Kidney (tissue), 14 donors: ENCODE measurements around the gene DGKI. TPM values are rescaled to one million over a fixed set of nuclear protein-coding genes. Genes with fewer than 3 reads are reported as not detected.

Experiments used
- DNase-seq, 5 donors: peaks; one replicate each; pipeline ENCODE4 v3.0.0-alpha.2; 2013 to 2020
- FAIRE-seq: peaks from 2 replicates; lab custom pipeline; 2012; peaks lifted over from hg19 to GRCh38; lab: Jason Lieb, UNC
- H3K27ac ChIP-seq, 2 donors: one replicate each; pipeline ENCODE4 v1.7.0; 2013; ENCODE audit warnings: low read depth in 2 of 2, low read length in 2 of 2, inconsistent platforms in 1 of 2
- H3K27me3 ChIP-seq: one replicate; pipeline ENCODE4 v1.7.1; 2013; ENCODE audit warnings: low read length, inconsistent platforms; ENCODE audit not compliant: control insufficient read depth, insufficient read depth
- H3K36me3 ChIP-seq, 3 donors: one replicate each; pipeline versions ENCODE4 v1.7.0 to v1.7.1; 2013; ENCODE audit warnings: low read length in 3 of 3, control low read depth in 1 of 3, inconsistent platforms in 1 of 3; ENCODE audit not compliant: insufficient read depth in 3 of 3, control insufficient read depth in 2 of 3
- H3K4me1 ChIP-seq, 3 donors: one replicate each; pipeline versions ENCODE4 v1.7.0 to v1.7.1; 2013; ENCODE audit warnings: low read length in 3 of 3, inconsistent platforms in 1 of 3, low read depth in 1 of 3; ENCODE audit not compliant: control insufficient read depth in 2 of 3, insufficient read depth in 2 of 3
- H3K4me3 ChIP-seq, 3 donors: one replicate each; pipeline versions ENCODE4 v1.7.0 to v1.8.1; 2013; ENCODE audit warnings: low read length in 3 of 3, control low read depth in 1 of 3, inconsistent platforms in 1 of 3
- H3K9ac ChIP-seq, 3 donors: one replicate each; pipeline versions ENCODE4 v1.7.0 to v1.7.1; 2013; ENCODE audit warnings: low read length in 3 of 3, control low read depth in 1 of 3, inconsistent platforms in 1 of 3
- H3K9me3 ChIP-seq, 3 donors: one replicate each; pipeline versions ENCODE4 v1.7.0 to v1.7.1; 2013; ENCODE audit warnings: low read length in 3 of 3, control low read depth in 1 of 3, inconsistent platforms in 1 of 3; ENCODE audit not compliant: control insufficient read depth in 2 of 3, insufficient read depth in 1 of 3
- intact Hi-C: fragments of 100-400 bp; cut with DNase I; formaldehyde crosslinking; loops from one replicate; pipeline ENCODE4 v1.11.1; 2022
- polyA plus RNA-seq: library from polyadenylated mRNA; stranded (reverse); fragments of 350-450 nt; fragmentation: Illumina TruSeq; extraction: RNeasy Lipid Tissue Mini Kit (QIAGEN cat#74804); gene quantifications from one replicate; pipeline ENCODE4 v1.2.3, GENCODE V29; 2014; ENCODE audit warnings: low read depth, low replicate concordance; ENCODE audit not compliant: insufficient read depth
- total RNA-seq: library from RNA; stranded (reverse); fragmentation: NEBNext Ultra II Directional; extraction: Animal tissue kit (Norgen Biotek cat#: 25700); gene quantifications from one replicate; pipeline ENCODE4 v1.2.1, GENCODE V29; 2021
- TF ChIP-seq, protein P1 (sequence below): IDR thresholded peaks from 3 replicates; pipeline ENCODE4 v1.5.1; 2012; ENCODE audit warnings: mild to moderate bottlenecking, moderate library complexity, borderline replicate concordance; ENCODE audit not compliant: insufficient read depth; ENCODE audit errors: extremely low read depth
- donor health status: control.
- donor health status: control.
- donor health status: control.
- donor health status: control.
- donor health status: control.
- donor health status: DM: yes; HTN: yes; CAD: no.
- donor health status: Normal renal cell carcinoma (clear cell type).

DGKI gene
- total and polyA plus RNA-seq, 2 donors from 2014 or later, result 1.3 to 2.5 TPM

DNA sequence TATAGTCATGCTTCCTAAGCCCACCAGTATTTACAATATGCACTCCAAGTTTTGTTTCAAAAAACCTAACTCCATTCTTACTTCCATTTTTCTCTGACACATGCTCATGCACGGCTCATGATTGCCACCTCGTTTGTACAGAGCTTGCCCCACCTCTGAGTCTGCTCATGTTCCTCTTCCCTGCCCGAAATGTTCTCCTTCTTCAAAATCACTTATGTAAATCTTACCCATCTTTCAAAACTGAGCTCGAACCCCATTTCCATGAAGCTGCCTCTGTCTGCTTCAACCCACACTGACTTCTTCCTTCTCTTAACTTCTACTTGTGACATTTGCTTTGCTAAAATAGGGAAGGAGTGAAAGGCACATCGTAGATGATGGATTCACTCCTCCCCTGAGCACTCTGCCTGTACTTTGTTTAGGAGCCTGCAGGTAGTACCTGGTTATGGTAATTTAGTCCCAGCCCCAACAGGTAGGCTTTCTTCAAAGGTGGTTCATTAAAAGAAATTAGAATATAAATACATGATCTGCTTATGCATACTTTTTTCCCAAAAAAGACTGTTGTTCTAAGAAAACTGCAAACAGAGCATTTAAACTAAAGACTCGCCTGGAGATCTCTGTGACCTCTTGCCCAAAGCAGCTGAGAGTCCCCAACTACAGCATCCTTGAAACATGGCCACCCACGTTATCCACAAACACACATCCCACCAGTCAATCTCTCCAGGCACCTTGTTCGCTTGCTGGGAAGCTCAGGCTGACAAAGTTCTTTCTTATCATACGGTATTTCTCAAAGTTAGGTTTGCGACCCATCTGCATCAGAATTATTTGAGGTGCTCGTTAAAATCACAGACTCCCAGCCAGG is 172.0 kb downstream of the DGKI start:
- Histone ChIP-seq H3K27me3 (no peaks in the 10 kb centered on the region), H3K4me1 (no peaks in the 10 kb centered on the region), H3K27ac (no peak overlapping the region), H3K9me3 (no peaks in the 10 kb centered on the region), H3K9ac (no peak overlapping the region), H3K36me3 (no peaks in the 10 kb centered on the region), H3K4me3 (no peak overlapping the region)
- DNase-seq, result no peak
- intact Hi-C loops, result no loop called here
- FAIRE-seq, result no peak
- TF ChIP-seq, protein P1, sequence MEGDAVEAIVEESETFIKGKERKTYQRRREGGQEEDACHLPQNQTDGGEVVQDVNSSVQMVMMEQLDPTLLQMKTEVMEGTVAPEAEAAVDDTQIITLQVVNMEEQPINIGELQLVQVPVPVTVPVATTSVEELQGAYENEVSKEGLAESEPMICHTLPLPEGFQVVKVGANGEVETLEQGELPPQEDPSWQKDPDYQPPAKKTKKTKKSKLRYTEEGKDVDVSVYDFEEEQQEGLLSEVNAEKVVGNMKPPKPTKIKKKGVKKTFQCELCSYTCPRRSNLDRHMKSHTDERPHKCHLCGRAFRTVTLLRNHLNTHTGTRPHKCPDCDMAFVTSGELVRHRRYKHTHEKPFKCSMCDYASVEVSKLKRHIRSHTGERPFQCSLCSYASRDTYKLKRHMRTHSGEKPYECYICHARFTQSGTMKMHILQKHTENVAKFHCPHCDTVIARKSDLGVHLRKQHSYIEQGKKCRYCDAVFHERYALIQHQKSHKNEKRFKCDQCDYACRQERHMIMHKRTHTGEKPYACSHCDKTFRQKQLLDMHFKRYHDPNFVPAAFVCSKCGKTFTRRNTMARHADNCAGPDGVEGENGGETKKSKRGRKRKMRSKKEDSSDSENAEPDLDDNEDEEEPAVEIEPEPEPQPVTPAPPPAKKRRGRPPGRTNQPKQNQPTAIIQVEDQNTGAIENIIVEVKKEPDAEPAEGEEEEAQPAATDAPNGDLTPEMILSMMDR, result no peak

DNA sequence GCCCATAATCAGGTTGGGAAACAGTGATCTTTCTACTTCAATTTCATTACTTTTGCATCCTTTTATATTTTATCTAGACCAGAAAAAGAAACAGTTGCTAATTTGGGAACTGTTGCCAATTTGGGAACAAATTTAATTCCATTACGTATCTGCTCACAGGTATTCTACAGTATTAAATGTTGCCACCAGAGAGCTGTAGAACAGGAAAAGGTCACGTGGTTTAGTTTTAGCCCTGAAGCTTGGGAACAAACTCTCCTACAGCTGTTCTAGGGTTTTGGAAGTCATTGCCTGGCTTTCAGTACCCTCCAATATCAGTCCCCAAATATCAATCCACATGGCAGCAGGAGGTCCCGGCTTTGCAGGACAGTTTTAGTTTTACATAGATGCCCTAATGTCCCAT is 172.7 kb downstream of the DGKI start:
- no peak overlapping the region for H3K9ac ChIP-seq
- intact Hi-C loops, result no loop called here
- no peak for DNase-seq

DNA sequence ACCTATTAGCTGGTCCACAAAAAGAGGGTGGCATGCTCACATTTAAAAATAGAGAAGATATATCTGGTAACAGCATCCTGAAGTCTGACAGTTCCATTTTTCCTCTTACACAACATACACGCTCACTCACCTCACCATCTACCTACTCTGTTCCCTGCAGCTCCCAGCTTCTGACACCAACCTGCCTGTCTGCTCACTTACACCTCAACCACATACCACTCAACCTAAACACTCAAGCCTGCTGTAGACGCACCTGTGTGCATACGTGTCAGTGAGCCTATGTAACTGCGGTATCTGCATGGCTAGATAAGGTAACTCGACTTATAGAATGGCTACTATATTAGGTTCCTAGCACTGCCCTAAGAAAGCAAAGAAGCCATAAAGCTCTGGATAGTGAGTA is 174.9 kb downstream of the DGKI start:
- H3K4me1 ChIP-seq, result no peaks in the 10 kb centered on the region
- H3K4me3 ChIP-seq, result no peak overlapping the region
- H3K27ac ChIP-seq, result no peak overlapping the region
- no peaks in the 10 kb centered on the region for H3K9me3 ChIP-seq
- H3K36me3 ChIP-seq, result no peaks in the 10 kb centered on the region
- intact Hi-C loops, result no loop called here
- no peaks in the 10 kb centered on the region for H3K27me3 ChIP-seq
- H3K9ac ChIP-seq, result no peak overlapping the region
- FAIRE-seq, result no peak
- DNase-seq, result no peak
- TF ChIP-seq, protein P1, result no peak

More for the DNA sequence above, 172.7 kb downstream of the DGKI start:
- Histone ChIP-seq H3K27ac (no peak overlapping the region), H3K9me3 (no peaks in the 10 kb centered on the region), H3K36me3 (no peaks in the 10 kb centered on the region), H3K4me1 (no peaks in the 10 kb centered on the region), H3K27me3 (no peaks in the 10 kb centered on the region), H3K4me3 (no peak overlapping the region)
- TF ChIP-seq, protein P1, result no peak
- FAIRE-seq, result no peak
